Measurements from ENCODE around the gene DNM1.
A peak's percentile ranks its signal among the peaks of the same experiment; 100 is the strongest.

DNM1 gene

GRCh38 chr9:128247226-128247803 is 44.1 kb downstream of the DNM1 start:
- Histone ChIP-seq H3K4me1 (ENCODE audit: insufficient read depth, low read length, severe bottlenecking) (peaks cover 26% of the 10 kb centered on the region), H3K79me2 (ENCODE audit: insufficient read depth, low read length) (no peaks in the 10 kb centered on the region), H2AFZ (ENCODE audit: low read length) (no peak overlapping the region), H3K27me3 (ENCODE audit: insufficient read depth, low read length) (peaks cover 18% of the 10 kb centered on the region), H3K36me3 (ENCODE audit: insufficient read depth, low read length) (no peaks in the 10 kb centered on the region), H3K27ac (ENCODE audit: low read depth, low read length, poor library complexity, severe bottlenecking) (no peak overlapping the region), H3K9me3 (ENCODE audit: low read length) (no peaks in the 10 kb centered on the region), H3K4me3 (ENCODE audit: low read depth, low read length, poor library complexity, severe bottlenecking) (no peak overlapping the region), H3K9ac (ENCODE audit: low read length) (no peak overlapping the region), H3K9me2 (ENCODE audit: low read depth, low read length) (no peaks in the 10 kb centered on the region), H3K4me2 (ENCODE audit: low read length) (no peak overlapping the region), H3F3A (ENCODE audit: insufficient read depth, low read length) (no peaks in the 10 kb centered on the region), H4K20me1 (ENCODE audit: insufficient read depth, low read length) (no peaks in the 10 kb centered on the region)
- TF ChIP-seq CTCF (IDR thresholded peaks at IDR 0.05; ENCODE audit: low read length) = no peak
- no peak for TF ChIP-seq EZH2 (IDR thresholded peaks at IDR 0.05; ENCODE audit: borderline replicate concordance, low read length)

DNA sequence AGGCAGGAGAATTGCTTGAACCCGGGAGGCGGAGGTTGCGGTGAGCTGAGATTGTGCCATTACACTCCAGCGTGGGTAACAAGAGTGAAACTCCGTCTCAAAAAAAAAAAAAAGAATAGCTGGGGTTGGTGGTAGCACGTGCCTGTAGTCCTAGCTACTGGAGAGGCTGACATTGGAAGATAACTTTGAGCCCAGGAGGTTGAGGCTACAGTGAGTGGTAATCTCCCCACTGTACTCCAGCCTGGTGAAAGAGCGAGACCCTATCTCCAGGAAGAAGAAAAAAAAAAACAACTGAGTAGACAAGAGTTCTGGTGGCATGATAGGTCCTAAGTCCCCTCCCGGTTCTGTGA is 46.4 kb downstream of the DNM1 start:
- Histone ChIP-seq H3K9ac (ENCODE audit: low read length) (no peak overlapping the region), H3K9me3 (ENCODE audit: low read length) (no peaks in the 10 kb centered on the region), H3K4me1 (ENCODE audit: insufficient read depth, low read length, severe bottlenecking) (peaks cover 33% of the 10 kb centered on the region), H3K4me3 (ENCODE audit: low read depth, low read length, poor library complexity, severe bottlenecking) (peak overlapping the region; percentile 60), H2AFZ (ENCODE audit: low read length) (no peak overlapping the region), H4K20me1 (ENCODE audit: insufficient read depth, low read length) (no peaks in the 10 kb centered on the region), H3K79me2 (ENCODE audit: insufficient read depth, low read length) (no peaks in the 10 kb centered on the region), H3F3A (ENCODE audit: insufficient read depth, low read length) (no peaks in the 10 kb centered on the region), H3K27ac (ENCODE audit: low read depth, low read length, poor library complexity, severe bottlenecking) (no peak overlapping the region), H3K36me3 (ENCODE audit: insufficient read depth, low read length) (no peaks in the 10 kb centered on the region), H3K9me2 (ENCODE audit: low read depth, low read length) (no peaks in the 10 kb centered on the region), H3K27me3 (ENCODE audit: insufficient read depth, low read length) (peaks cover 23% of the 10 kb centered on the region), H3K4me2 (ENCODE audit: low read length) (peak overlapping the region; percentile 75)
- TF ChIP-seq EZH2 (IDR thresholded peaks at IDR 0.05; ENCODE audit: borderline replicate concordance, low read length) (no peak), CTCF (IDR thresholded peaks at IDR 0.05; ENCODE audit: low read length) (no peak)

DNA sequence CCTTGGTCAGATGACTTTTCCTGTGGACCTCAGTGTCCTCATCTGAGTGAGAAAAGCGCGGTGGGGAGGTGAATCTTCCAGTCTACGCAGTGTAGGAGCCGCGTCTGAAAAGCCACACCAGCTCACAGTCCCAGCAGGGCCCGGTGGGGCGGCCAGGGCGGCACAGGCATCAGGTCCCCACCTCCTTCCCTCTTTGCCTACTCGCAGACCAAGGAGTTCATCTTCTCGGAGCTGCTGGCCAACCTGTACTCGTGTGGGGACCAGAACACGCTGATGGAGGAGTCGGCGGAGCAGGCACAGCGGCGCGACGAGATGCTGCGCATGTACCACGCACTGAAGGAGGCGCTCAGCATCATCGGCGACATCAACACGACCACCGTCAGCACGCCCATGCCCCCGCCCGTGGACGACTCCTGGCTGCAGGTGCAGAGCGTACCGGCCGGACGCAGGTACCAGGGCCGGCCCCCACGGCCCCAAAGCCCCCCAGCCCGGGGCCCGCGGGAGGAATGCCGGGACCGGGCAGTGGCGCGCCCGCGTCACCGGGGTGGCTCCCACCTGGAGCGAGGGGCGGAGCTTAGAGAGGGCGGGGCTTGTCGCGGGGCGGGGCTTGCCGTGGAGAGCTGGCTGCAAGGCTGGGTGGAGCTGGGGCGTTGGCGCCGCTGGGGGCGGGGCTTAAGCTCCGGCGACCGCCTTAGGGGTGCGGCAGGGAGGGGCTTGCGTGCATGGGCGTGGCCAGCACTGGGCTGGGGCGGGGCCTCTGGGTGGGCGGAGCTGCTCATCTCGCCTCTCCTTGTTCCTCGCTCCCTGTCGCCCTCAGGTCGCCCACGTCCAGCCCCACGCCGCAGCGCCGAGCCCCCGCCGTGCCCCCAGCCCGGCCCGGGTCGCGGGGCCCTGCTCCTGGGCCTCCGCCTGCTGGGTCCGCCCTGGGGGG is 47.0 kb downstream of the DNM1 start:
- no peaks in the 10 kb centered on the region for H3K9me2 ChIP-seq (ENCODE audit: low read depth, low read length)
- no peak overlapping the region for H3K27ac ChIP-seq (ENCODE audit: low read depth, low read length, poor library complexity, severe bottlenecking)
- H3K9ac ChIP-seq (ENCODE audit: low read length) = peak overlapping the region; percentile 34; the same call in 1 of the 2 replicates
- no peaks in the 10 kb centered on the region for H3K9me3 ChIP-seq (ENCODE audit: low read length)
- TF ChIP-seq EZH2 (IDR thresholded peaks at IDR 0.05; ENCODE audit: borderline replicate concordance, low read length) (no peak), CTCF (IDR thresholded peaks at IDR 0.05; ENCODE audit: low read length) (no peak; the same call in 1 of the 2 replicates)
- H2AFZ ChIP-seq (ENCODE audit: low read length) = no peak overlapping the region
- no peaks in the 10 kb centered on the region for H3K79me2 ChIP-seq (ENCODE audit: insufficient read depth, low read length)
- H3K4me1 ChIP-seq (ENCODE audit: insufficient read depth, low read length, severe bottlenecking) = peaks cover 28% of the 10 kb centered on the region
- peak overlapping the region; percentile 60 for H3K4me3 ChIP-seq (ENCODE audit: low read depth, low read length, poor library complexity, severe bottlenecking)
- H3F3A ChIP-seq (ENCODE audit: insufficient read depth, low read length) = no peaks in the 10 kb centered on the region
- H4K20me1 ChIP-seq (ENCODE audit: insufficient read depth, low read length) = no peaks in the 10 kb centered on the region
- no peaks in the 10 kb centered on the region for H3K36me3 ChIP-seq (ENCODE audit: insufficient read depth, low read length)
- H3K4me2 ChIP-seq (ENCODE audit: low read length) = peak overlapping the region; percentile 75
- peaks cover 23% of the 10 kb centered on the region for H3K27me3 ChIP-seq (ENCODE audit: insufficient read depth, low read length)

Data from OCI-LY1 (cell line).